Trophoblast cell (in vitro differentiated cells and primary cell): ENCODE data around the gene PC.
A peak's percentile ranks its signal among the peaks of the same experiment; 100 is the strongest.

Source experiments
- DNase-seq, 2 donors: peaks; one replicate each; pipeline ENCODE4 v3.0.0-alpha.2; 2016
- H2AFZ ChIP-seq: 2 replicates; pipeline ENCODE4 v1.6.1; 2013; ENCODE audit warnings: low read length, moderate library complexity, mild to moderate bottlenecking; ENCODE audit not compliant: insufficient read depth, poor library complexity
- H2AK5ac ChIP-seq: 2 replicates; pipeline ENCODE4 v1.6.1; 2013; ENCODE audit warnings: mild to moderate bottlenecking, low read length
- H2BK120ac ChIP-seq: 2 replicates; pipeline ENCODE4 v1.6.1; 2013; ENCODE audit warnings: low read length, mild to moderate bottlenecking, moderate library complexity; ENCODE audit not compliant: insufficient read depth, poor library complexity
- H2BK12ac ChIP-seq: 2 replicates; pipeline ENCODE4 v1.6.1; 2013; ENCODE audit warnings: mild to moderate bottlenecking, low read length, moderate library complexity
- H2BK5ac ChIP-seq: 2 replicates; pipeline ENCODE4 v1.6.1; 2013; ENCODE audit warnings: low read length, low read depth, moderate library complexity, mild to moderate bottlenecking; ENCODE audit not compliant: poor library complexity
- H3K14ac ChIP-seq: 2 replicates; pipeline ENCODE4 v1.6.1; 2013; ENCODE audit warnings: mild to moderate bottlenecking, low read length
- H3K18ac ChIP-seq: 2 replicates; pipeline ENCODE4 v1.6.1; 2013; ENCODE audit warnings: mild to moderate bottlenecking, low read length
- H3K23ac ChIP-seq: 2 replicates; pipeline ENCODE4 v1.6.1; 2013; ENCODE audit warnings: low read length
- H3K27ac ChIP-seq: 2 replicates; pipeline ENCODE4 v1.5.1; 2013; ENCODE audit warnings: low read depth, mild to moderate bottlenecking, inconsistent platforms, low read length, moderate library complexity
- H3K27me3 ChIP-seq: 2 replicates; pipeline ENCODE4 v1.6.1; 2013; ENCODE audit warnings: inconsistent platforms, mild to moderate bottlenecking, low read length, moderate library complexity; ENCODE audit not compliant: insufficient read depth
- H3K36me3 ChIP-seq, 2 experiments: 1 replicate in 1 of 2; 2 replicates in 1 of 2; pipeline ENCODE4 v1.6.1; 2013; ENCODE audit warnings: low read length in 2 of 2, mild to moderate bottlenecking in 2 of 2, moderate library complexity in 1 of 2; ENCODE audit not compliant: insufficient read depth in 2 of 2, control insufficient read depth in 1 of 2
- H3K4ac ChIP-seq: 2 replicates; pipeline ENCODE4 v1.6.1; 2013; ENCODE audit warnings: low read depth, mild to moderate bottlenecking, low read length, moderate library complexity
- H3K4me1 ChIP-seq, 2 experiments: 1 replicate in 1 of 2; 2 replicates in 1 of 2; pipeline ENCODE4 v1.6.1; 2013; ENCODE audit warnings: low read length in 2 of 2, mild to moderate bottlenecking in 2 of 2, moderate library complexity in 1 of 2; ENCODE audit not compliant: insufficient read depth in 2 of 2, control insufficient read depth in 1 of 2
- H3K4me2 ChIP-seq: 2 replicates; pipeline ENCODE4 v1.6.1; 2013; ENCODE audit warnings: inconsistent platforms, mild to moderate bottlenecking, low read length, moderate library complexity
- H3K4me3 ChIP-seq: 2 replicates; pipeline ENCODE4 v1.5.1; 2013; ENCODE audit warnings: mild to moderate bottlenecking, low read depth, low read length, inconsistent platforms
- H3K79me1 ChIP-seq: one replicate; pipeline ENCODE4 v1.6.1; 2013; ENCODE audit warnings: low read length
- H3K79me2 ChIP-seq: 2 replicates; pipeline ENCODE4 v1.6.1; 2013; ENCODE audit warnings: low read length, mild to moderate bottlenecking; ENCODE audit not compliant: control insufficient read depth, insufficient read depth, poor library complexity
- H3K9ac ChIP-seq: 2 replicates; pipeline ENCODE4 v1.6.1; 2013; ENCODE audit warnings: mild to moderate bottlenecking, low read length
- H3K9me3 ChIP-seq: 2 replicates; pipeline ENCODE4 v1.6.1; 2013; ENCODE audit warnings: low read depth, mild to moderate bottlenecking, control low read depth, inconsistent platforms, low read length; ENCODE audit not compliant: insufficient read depth
- H4K12ac ChIP-seq: 2 replicates; pipeline ENCODE4 v1.6.1; 2013; ENCODE audit warnings: low read depth, mild to moderate bottlenecking, low read length, moderate library complexity
- H4K8ac ChIP-seq: 2 replicates; pipeline ENCODE4 v1.6.1; 2013; ENCODE audit warnings: low read depth, mild to moderate bottlenecking, low read length, moderate library complexity
- H4K91ac ChIP-seq: one replicate; pipeline ENCODE4 v1.6.1; 2013; ENCODE audit warnings: low read depth, mild to moderate bottlenecking, low read length, moderate library complexity
- WGBS: extraction: QIAGEN DNeasy Blood & Tissue Kit; methylation state at CpG from one replicate; pipeline ENCODE4 v1.1.7; 2013; ENCODE audit warnings: missing lambda C conversion rate; ENCODE audit not compliant: insufficient read length, insufficient coverage; ENCODE audit errors: extremely low coverage; 5-methylcytosine and 5-hydroxymethylcytosine counted together

The PC gene

GRCh38 chr11:66869567-66869870 is 88.7 kb downstream of the PC start:
- Histone ChIP-seq H3K79me2 (no peaks in the 10 kb centered on the region), H4K8ac (no peak overlapping the region), H2BK120ac (no peak overlapping the region), H4K12ac (no peak overlapping the region), H2AK5ac (no peak overlapping the region), H3K14ac (no peak overlapping the region), H3K4me1 (peaks cover 0 to 4% of the 10 kb centered on the region in 2 experiments), H3K27ac (no peak overlapping the region), H3K18ac (no peak overlapping the region), H3K9ac (no peak overlapping the region), H3K9me3 (no peaks in the 10 kb centered on the region), H3K4ac (no peak overlapping the region), H3K27me3 (no peaks in the 10 kb centered on the region), H3K23ac (no peak overlapping the region), H2BK12ac (no peak overlapping the region), H3K36me3 (no peaks in the 10 kb centered on the region), H3K4me2 (no peak overlapping the region), H4K91ac (no peak overlapping the region), H3K4me3 (no peak overlapping the region), H2BK5ac (no peak overlapping the region), H2AFZ (no peak overlapping the region), H3K79me1 (no peaks in the 10 kb centered on the region)
- no peak for DNase-seq
- WGBS, result no CpG with 5 or more reads among the region's 9 CpGs

GRCh38 chr11:66868726-66869566 is 89.2 kb downstream of the PC start:
- no peaks in the 10 kb centered on the region for H3K79me2 ChIP-seq
- H4K91ac ChIP-seq, result no peak overlapping the region
- H3K79me1 ChIP-seq, result no peaks in the 10 kb centered on the region
- no peak overlapping the region for H3K14ac ChIP-seq
- no peak overlapping the region for H4K12ac ChIP-seq
- no peak overlapping the region for H2BK12ac ChIP-seq
- H2AK5ac ChIP-seq, result no peak overlapping the region
- H3K4me3 ChIP-seq, result no peak overlapping the region
- peak; percentile 74 to 81 for DNase-seq
- H2BK120ac ChIP-seq, result no peak overlapping the region
- no peaks in the 10 kb centered on the region for H3K9me3 ChIP-seq
- H3K4me1 ChIP-seq, result peaks cover 0 to 4% of the 10 kb centered on the region in 2 experiments
- no peak overlapping the region for H3K9ac ChIP-seq
- no peak overlapping the region for H4K8ac ChIP-seq
- no CpG with 5 or more reads among the region's 27 CpGs for WGBS
- H3K4me2 ChIP-seq, result no peak overlapping the region
- H2AFZ ChIP-seq, result no peak overlapping the region
- no peak overlapping the region for H3K27ac ChIP-seq
- no peak overlapping the region for H3K23ac ChIP-seq
- no peak overlapping the region for H3K18ac ChIP-seq
- no peaks in the 10 kb centered on the region for H3K36me3 ChIP-seq
- no peaks in the 10 kb centered on the region for H3K27me3 ChIP-seq
- no peak overlapping the region for H3K4ac ChIP-seq
- no peak overlapping the region for H2BK5ac ChIP-seq

GRCh38 chr11:66868082-66868725 is 90.0 kb downstream of the PC start:
- no peak overlapping the region for H3K4me2 ChIP-seq
- H4K8ac ChIP-seq, result no peak overlapping the region
- no peak overlapping the region for H2AFZ ChIP-seq
- no peak overlapping the region for H3K18ac ChIP-seq
- no peak for DNase-seq
- H3K36me3 ChIP-seq, result no peaks in the 10 kb centered on the region
- WGBS, result no CpG with 5 or more reads among the region's 13 CpGs
- H3K4me1 ChIP-seq, result peaks cover 0 to 4% of the 10 kb centered on the region in 2 experiments
- H4K91ac ChIP-seq, result no peak overlapping the region
- no peak overlapping the region for H3K23ac ChIP-seq
- H3K9ac ChIP-seq, result no peak overlapping the region
- H2BK12ac ChIP-seq, result no peak overlapping the region
- H2AK5ac ChIP-seq, result no peak overlapping the region
- no peaks in the 10 kb centered on the region for H3K9me3 ChIP-seq
- no peak overlapping the region for H2BK5ac ChIP-seq
- H2BK120ac ChIP-seq, result no peak overlapping the region
- no peaks in the 10 kb centered on the region for H3K79me1 ChIP-seq
- H3K4ac ChIP-seq, result no peak overlapping the region
- no peak overlapping the region for H4K12ac ChIP-seq
- no peak overlapping the region for H3K14ac ChIP-seq
- no peak overlapping the region for H3K4me3 ChIP-seq
- H3K79me2 ChIP-seq, result no peaks in the 10 kb centered on the region
- no peaks in the 10 kb centered on the region for H3K27me3 ChIP-seq
- no peak overlapping the region for H3K27ac ChIP-seq

- Histone ChIP-seq H3K4me3 (no peak overlapping the region), H2BK120ac (no peak overlapping the region), H3K9me3 (no peaks in the 10 kb centered on the region), H2BK5ac (no peak overlapping the region), H3K27ac (no peak overlapping the region), H3K79me2 (no peaks in the 10 kb centered on the region), H3K9ac (no peak overlapping the region), H4K91ac (no peak overlapping the region), H3K18ac (no peak overlapping the region), H3K36me3 (no peaks in the 10 kb centered on the region), H3K4ac (no peak overlapping the region), H4K8ac (no peak overlapping the region), H3K27me3 (no peaks in the 10 kb centered on the region), H3K4me1 (peaks cover 0 to 4% of the 10 kb centered on the region in 2 experiments), H3K23ac (no peak overlapping the region), H4K12ac (no peak overlapping the region), H2BK12ac (no peak overlapping the region), H3K4me2 (no peak overlapping the region), H2AK5ac (no peak overlapping the region), H3K79me1 (no peaks in the 10 kb centered on the region), H2AFZ (no peak overlapping the region), H3K14ac (no peak overlapping the region)
- DNase-seq, result peak in 1 of 2 donors; percentile 7
- no CpG with 5 or more reads among the region's 14 CpGs for WGBS
Observed at GRCh38 chr11:66867425-66868040, 90.7 kb downstream of the PC start.
